Heart left ventricle (tissue), 16 donors: ENCODE data around the gene RFESD. TPM values are rescaled to one million over a fixed set of nuclear protein-coding genes. Genes with fewer than 3 reads are reported as not detected.

Source experiments
- ATAC-seq, 4 donors: fragments of 200-7000 bp; cut with Tn5 transposase; one replicate each; pipeline ENCODE4 v1.9.1; 2020 to 2022; ENCODE audit warnings: moderate library complexity in 4 of 4, mild to moderate bottlenecking in 3 of 4, moderate number of reproducible peaks in 1 of 4
- DNase-seq, 5 donors: peaks; one replicate each; pipeline ENCODE4 v3.0.0-alpha.2; 2020
- H3K27ac ChIP-seq, 12 donors: fragments of 200-600 bp; sonication (generic) in 4 of 12; one replicate each; pipeline versions ENCODE4 v1.5.0 to v1.8.0; 2016 to 2022; ENCODE audit warnings: mild to moderate bottlenecking in 2 of 12
- H3K27me3 ChIP-seq, 9 donors: fragments of 200-600 bp; sonication (generic) in 2 of 9; one replicate each; pipeline versions ENCODE4 v1.5.1 to v1.8.0; 2016 to 2022; ENCODE audit warnings: mild to moderate bottlenecking in 3 of 9
- H3K36me3 ChIP-seq, 9 donors: fragments of 200-600 bp; sonication (generic) in 2 of 9; one replicate each; pipeline versions ENCODE4 v1.5.0 to v1.8.0; 2018 to 2022; ENCODE audit warnings: mild to moderate bottlenecking in 2 of 9
- H3K4me1 ChIP-seq, 12 donors: fragments of 200-600 bp; sonication (generic) in 4 of 12; one replicate each; pipeline versions ENCODE4 v1.5.0 to v1.8.0; 2016 to 2022; ENCODE audit warnings: mild to moderate bottlenecking in 3 of 12
- H3K4me3 ChIP-seq, 12 donors: fragments of 200-600 bp; sonication (generic) in 4 of 12; one replicate each; pipeline versions ENCODE4 v1.5.0 to v1.8.0; 2017 to 2022; ENCODE audit warnings: mild to moderate bottlenecking in 9 of 12, moderate library complexity in 4 of 12
- H3K9me3 ChIP-seq, 12 donors: fragments of 200-600 bp; sonication (generic) in 4 of 12; one replicate each; pipeline versions ENCODE4 v1.5.0 to v1.8.0; 2016 to 2022; ENCODE audit warnings: mild to moderate bottlenecking in 1 of 12
- POLR2A ChIP-seq, 2 donors: fragments of 450-650 bp; IDR thresholded peaks; one replicate each; pipeline ENCODE4 v1.6.1; 2017; ENCODE audit warnings: antibody characterized with exemption in 2 of 2, mild to moderate bottlenecking in 2 of 2, moderate library complexity in 2 of 2
- WGBS, 4 donors: extraction: QIAGEN DNeasy Blood & Tissue Kit in 2 of 4; methylation state at CpG; one replicate each; pipeline versions ENCODE4 v1.1.5 to v1.1.7; 2013 to 2018; 5-methylcytosine and 5-hydroxymethylcytosine counted together
- intact Hi-C, 10 donors: fragments of 100-400 bp; cut with DNase I; formaldehyde crosslinking; loops; one replicate each; pipeline versions ENCODE4 v1.11.1 to v1.14.2; 2022
- polyA plus RNA-seq, 2 donors: library from polyadenylated mRNA; stranded (reverse); fragments of 200-250 nt; gene quantifications; one replicate each; pipeline ENCODE4 v1.2.3, GENCODE V29; 2013
- total RNA-seq, 9 donors: library from RNA; depleted of rRNA in 2 of 9; stranded (reverse); fragments of >200 nt in 2 of 9; fragmentation: NEBNext Ultra II Directional in 3 of 9; extraction: Animal tissue kit (Norgen Biotek cat#: 25700) in 3 of 9; gene quantifications; one replicate each; pipeline versions ENCODE4 v1.1.0 to v1.2.4, GENCODE V29; 2016 to 2023
- TF ChIP-seq, protein P1 (sequence below), 12 donors: fragments of 200-600 bp; sonication (generic) in 4 of 12; IDR thresholded peaks; one replicate each; pipeline versions ENCODE4 v1.5.0 to v1.8.0; 2018 to 2022; ENCODE audit warnings: antibody characterized with exemption in 12 of 12, mild to moderate bottlenecking in 5 of 12
- donor health status: ischemic (EF 13 %, LVEDD 7.1; RV severe dilation, severe dysfunction).
- donor health status: healthy with polysubstance abuse.
- donor health status: DM: no; HTN: yes; CAD: no.
- donor health status: DM: no; HTN: no; CAD: no.
- donor health status: ischemic (EF 25% LVEDD 6.9; RV normal size, moderate dysfunction).
- donor health status: ischemic (EF 25% LVEDD 5.7; RV mildly dilated, moderate dysfunction).
- donor health status: healthy.
- donor health status: DM: yes; HTN: yes; CAD: no.
- donor health status: ischemic (EF 35%, LVEDD 5.7; RV mildly dilated, moderate dysfunction).
- donor health status: nonischemic (EF 11% LVEDD 7.7; RV severe dilation, severe dysfunction).
- donor health status: DM: yes; HTN: yes; CAD: no.
- donor health status: PGD.
- donor health status: ischemic (EF 29% LVEDD 5.4; RV normal size, mild dysfunction).
- donor health status: nonischemic (EF 23%, LVEDD 6.1; RV moderate dilation, normal function).

Gene RFESD
- total and polyA plus RNA-seq, 11 donors: 1.3 to 5.0 (median 3.5) TPM

DNA sequence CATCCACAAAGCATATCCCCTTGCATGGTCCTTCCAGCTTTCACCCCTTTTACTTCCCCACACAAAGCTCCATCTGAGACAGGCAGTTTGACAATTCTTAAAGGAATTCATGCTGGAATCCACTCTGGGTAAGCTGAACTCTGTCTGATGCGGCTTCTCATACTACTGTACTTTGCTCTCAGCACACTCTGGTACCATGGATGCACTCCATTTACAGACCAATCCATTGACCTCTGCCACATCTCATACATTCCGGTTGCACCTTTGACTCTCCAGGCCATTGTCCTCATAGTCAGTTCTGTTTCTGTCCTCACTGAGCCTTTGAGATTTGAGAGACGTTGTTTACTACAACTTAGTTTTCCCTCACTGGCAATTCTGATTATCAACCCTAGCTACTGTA is 24.0 kb downstream of the RFESD start:
- intact Hi-C loops: loop anchor here in 3 of 10 donors (2.0 to 5.0 kb wide), 3 partner anchors 42 to 102 kb away; no protein-coding TSS in a partner anchor
- ATAC-seq (no peak), DNase-seq (no peak)
- Histone ChIP-seq H3K36me3 (no peaks in the 10 kb centered on the region), H3K9me3 (no peaks in the 10 kb centered on the region), H3K4me1 (peaks cover 0 to 36% (median 17%) of the 10 kb centered on the region in 12 donors), H3K27ac (peak overlapping the region in 4 of 12 donors; percentile 45 to 81 (median 61)), H3K27me3 (no peaks in the 10 kb centered on the region), H3K4me3 (no peak overlapping the region)
- WGBS, 4 donors: 96 to 99% (median 96%) methylated on average over 3 of the region's 3 CpGs
- TF ChIP-seq, protein P1, sequence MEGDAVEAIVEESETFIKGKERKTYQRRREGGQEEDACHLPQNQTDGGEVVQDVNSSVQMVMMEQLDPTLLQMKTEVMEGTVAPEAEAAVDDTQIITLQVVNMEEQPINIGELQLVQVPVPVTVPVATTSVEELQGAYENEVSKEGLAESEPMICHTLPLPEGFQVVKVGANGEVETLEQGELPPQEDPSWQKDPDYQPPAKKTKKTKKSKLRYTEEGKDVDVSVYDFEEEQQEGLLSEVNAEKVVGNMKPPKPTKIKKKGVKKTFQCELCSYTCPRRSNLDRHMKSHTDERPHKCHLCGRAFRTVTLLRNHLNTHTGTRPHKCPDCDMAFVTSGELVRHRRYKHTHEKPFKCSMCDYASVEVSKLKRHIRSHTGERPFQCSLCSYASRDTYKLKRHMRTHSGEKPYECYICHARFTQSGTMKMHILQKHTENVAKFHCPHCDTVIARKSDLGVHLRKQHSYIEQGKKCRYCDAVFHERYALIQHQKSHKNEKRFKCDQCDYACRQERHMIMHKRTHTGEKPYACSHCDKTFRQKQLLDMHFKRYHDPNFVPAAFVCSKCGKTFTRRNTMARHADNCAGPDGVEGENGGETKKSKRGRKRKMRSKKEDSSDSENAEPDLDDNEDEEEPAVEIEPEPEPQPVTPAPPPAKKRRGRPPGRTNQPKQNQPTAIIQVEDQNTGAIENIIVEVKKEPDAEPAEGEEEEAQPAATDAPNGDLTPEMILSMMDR (IDR thresholded peaks at IDR 0.05): no peak
- no peak for TF ChIP-seq POLR2A (IDR thresholded peaks at IDR 0.05)

DNA sequence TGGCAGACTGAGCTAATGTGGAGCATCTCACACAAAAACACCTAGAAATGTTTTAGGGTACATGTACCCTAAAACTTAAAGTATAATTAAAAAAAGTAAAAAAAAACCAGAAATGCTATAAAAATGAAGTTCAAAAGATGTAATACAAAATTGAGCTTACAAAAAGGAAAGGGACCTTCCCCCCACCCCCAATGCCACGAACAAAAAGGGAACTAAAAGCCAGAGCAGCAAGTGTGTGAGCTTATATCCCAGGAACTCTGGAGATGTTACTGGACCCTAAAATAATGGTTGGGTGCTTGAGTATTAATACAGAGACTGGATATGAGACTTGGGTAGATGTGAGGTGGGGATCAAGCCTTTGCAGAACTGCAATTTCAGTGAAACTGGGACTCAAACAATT is 25.2 kb downstream of the RFESD start:
- H3K36me3 ChIP-seq: no peaks in the 10 kb centered on the region
- WGBS, 4 donors: 62 to 74% (median 70%) methylated on average over 1 of the region's 1 CpG
- ATAC-seq: no peak
- intact Hi-C loops: loop anchor here in 3 of 10 donors (2.0 to 5.0 kb wide), 3 partner anchors 40 to 100 kb away; no protein-coding TSS in a partner anchor
- peaks cover 0 to 36% (median 17%) of the 10 kb centered on the region in 12 donors for H3K4me1 ChIP-seq
- TF ChIP-seq POLR2A (IDR thresholded peaks at IDR 0.05): no peak
- TF ChIP-seq, protein P1 (IDR thresholded peaks at IDR 0.05): no peak
- no peak overlapping the region for H3K27ac ChIP-seq
- H3K9me3 ChIP-seq: no peaks in the 10 kb centered on the region
- no peak overlapping the region for H3K4me3 ChIP-seq
- H3K27me3 ChIP-seq: no peaks in the 10 kb centered on the region
- no peak for DNase-seq

GRCh38 chr5:95672641-95673040 is 26.1 kb downstream of the RFESD start:
- no peak for TF ChIP-seq POLR2A (IDR thresholded peaks at IDR 0.05)
- TF ChIP-seq, protein P1 (IDR thresholded peaks at IDR 0.05): no peak
- intact Hi-C loops: loop anchor here in 2 of 10 donors (5.0 kb wide), 2 partner anchors 40 to 100 kb away; no protein-coding TSS in a partner anchor
- ATAC-seq: no peak
- no peaks in the 10 kb centered on the region for H3K36me3 ChIP-seq
- peaks cover 0 to 36% (median 17%) of the 10 kb centered on the region in 12 donors for H3K4me1 ChIP-seq
- no peaks in the 10 kb centered on the region for H3K27me3 ChIP-seq
- no peak overlapping the region for H3K4me3 ChIP-seq
- H3K27ac ChIP-seq: peak overlapping the region in 1 of 12 donors; percentile 17
- H3K9me3 ChIP-seq: no peaks in the 10 kb centered on the region
- no peak for DNase-seq

GRCh38 chr5:95673081-95673480 is 26.5 kb downstream of the RFESD start:
- Histone ChIP-seq H3K27me3 (no peaks in the 10 kb centered on the region), H3K27ac (no peak overlapping the region), H3K9me3 (no peaks in the 10 kb centered on the region), H3K4me1 (peaks cover 0 to 36% (median 17%) of the 10 kb centered on the region in 12 donors), H3K4me3 (no peak overlapping the region), H3K36me3 (no peaks in the 10 kb centered on the region)
- intact Hi-C loops: loop anchor here in 2 of 10 donors (5.0 kb wide), 2 partner anchors 39 to 99 kb away; no protein-coding TSS in a partner anchor
- TF ChIP-seq, protein P1 (IDR thresholded peaks at IDR 0.05): no peak
- TF ChIP-seq POLR2A (IDR thresholded peaks at IDR 0.05): no peak
- DNase-seq (peak in 1 of 5 donors; percentile 26), ATAC-seq (peak in 2 of 4 donors; percentile 35 to 41)
- 40 to 69% (median 61%) methylated on average over 3 of the region's 3 CpGs for WGBS, 4 donors
